ENCODE measurements around the gene KRTAP10-3. TPM values are rescaled to one million over a fixed set of nuclear protein-coding genes. Genes with fewer than 3 reads are reported as not detected.

Gene KRTAP10-3
- total RNA-seq, 1 experiment from 2014 or later, result not detected

- ChIA-PET CTCF (no interaction called here), POLR2A (no interaction called here)
- no peaks in the 10 kb centered on the region for H3K9me3 ChIP-seq (ENCODE audit: control insufficient read depth, insufficient read depth, low read depth, low read length)
- ATAC-seq (no peak), DNase-seq (ENCODE audit: low read depth, low spot score) (no peak)
- no peaks in the 10 kb centered on the region for H3K27me3 ChIP-seq (ENCODE audit: control insufficient read depth, insufficient read depth, low read length)
- no peak overlapping the region for H3K4me3 ChIP-seq (ENCODE audit: low read depth in 2 of 2, low read length in 2 of 2)
- no peaks in the 10 kb centered on the region for H3K4me1 ChIP-seq (ENCODE audit: control insufficient read depth, insufficient read depth, low read length)
- in situ Hi-C loops (cut with HindIII; ENCODE audit: low pct_unique_long_range_greater_than_20kb, low sequenced_read_pairs) (no loop called here), intact Hi-C loops (cut with micrococcal nuclease; ENCODE audit: unreplicated experiment) (no loop called here)
- H3K27ac ChIP-seq (ENCODE audit: low read length), result no peak overlapping the region
- no peaks in the 10 kb centered on the region for H3K36me3 ChIP-seq (ENCODE audit: control insufficient read depth, insufficient read depth, low read length)
- TF ChIP-seq CTCF (IDR thresholded peaks at IDR 0.05) (no peak), SIN3A (IDR thresholded peaks at IDR 0.05; ENCODE audit: borderline replicate concordance, insufficient read depth, low read depth, low read length) (no peak), REST (IDR thresholded peaks at IDR 0.05; ENCODE audit: insufficient read depth in 1 of 2, low read depth in 2 of 2, low read length in 1 of 2) (no peak)
- BruUV-seq (replicated peaks), result no TSS peak
These were observed 31.2 kb downstream of the KRTAP10-3 start for GRCh38 chr21:44527156-44527982.

GRCh38 chr21:44526096-44526997 is 32.2 kb downstream of the KRTAP10-3 start:
- no peak overlapping the region for H3K4me3 ChIP-seq (ENCODE audit: low read depth in 2 of 2, low read length in 2 of 2)
- H3K9me3 ChIP-seq (ENCODE audit: control insufficient read depth, insufficient read depth, low read depth, low read length), result no peaks in the 10 kb centered on the region
- no peak for DNase-seq (ENCODE audit: low read depth, low spot score)
- no peaks in the 10 kb centered on the region for H3K27me3 ChIP-seq (ENCODE audit: control insufficient read depth, insufficient read depth, low read length)
- ChIA-PET CTCF (no interaction called here), POLR2A (no interaction called here)
- no peaks in the 10 kb centered on the region for H3K36me3 ChIP-seq (ENCODE audit: control insufficient read depth, insufficient read depth, low read length)
- in situ Hi-C loops (cut with HindIII; ENCODE audit: low pct_unique_long_range_greater_than_20kb, low sequenced_read_pairs) (no loop called here), intact Hi-C loops (cut with micrococcal nuclease; ENCODE audit: unreplicated experiment) (no loop called here)
- TF ChIP-seq TCF7L2 (IDR thresholded peaks at IDR 0.05; ENCODE audit: low read depth, low read length), result no peak
- TF ChIP-seq SIN3A (IDR thresholded peaks at IDR 0.05; ENCODE audit: borderline replicate concordance, insufficient read depth, low read depth, low read length), result no peak
- no peak for TF ChIP-seq REST (IDR thresholded peaks at IDR 0.05; ENCODE audit: insufficient read depth in 1 of 2, low read depth in 2 of 2, low read length in 1 of 2)
- no peak for TF ChIP-seq POLR2AphosphoS5 (IDR thresholded peaks at IDR 0.05; ENCODE audit: low read depth, low read length)
- TF ChIP-seq CTCF (IDR thresholded peaks at IDR 0.05), result no peak
- no peak for ATAC-seq
- H3K27ac ChIP-seq (ENCODE audit: low read length), result no peak overlapping the region
- BruUV-seq (replicated peaks), result no TSS peak
- H3K4me1 ChIP-seq (ENCODE audit: control insufficient read depth, insufficient read depth, low read length), result no peaks in the 10 kb centered on the region
